ENCODE data around the gene GZMB.

DNA sequence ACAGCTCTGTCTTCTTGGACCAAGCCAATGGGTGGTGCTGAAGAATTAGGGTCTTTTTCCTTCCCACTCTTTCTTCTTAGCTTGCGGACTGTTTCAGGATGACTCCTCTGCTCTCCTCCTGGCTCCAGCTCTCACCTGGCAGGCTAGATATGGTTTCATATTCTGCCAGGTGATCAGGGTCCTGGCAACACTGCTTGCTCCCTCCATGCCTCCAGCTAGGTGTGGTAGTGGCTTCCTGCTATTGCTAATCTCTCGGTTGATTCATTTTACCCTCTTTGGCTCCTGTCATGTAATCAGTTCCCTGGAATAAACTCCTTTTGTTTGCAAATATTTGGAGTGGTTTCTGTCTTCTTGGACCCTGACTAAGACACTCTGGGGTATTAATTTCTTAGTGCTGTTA lies 20.2 kb downstream of the GZMB start:
- TF ChIP-seq, protein P1, sequence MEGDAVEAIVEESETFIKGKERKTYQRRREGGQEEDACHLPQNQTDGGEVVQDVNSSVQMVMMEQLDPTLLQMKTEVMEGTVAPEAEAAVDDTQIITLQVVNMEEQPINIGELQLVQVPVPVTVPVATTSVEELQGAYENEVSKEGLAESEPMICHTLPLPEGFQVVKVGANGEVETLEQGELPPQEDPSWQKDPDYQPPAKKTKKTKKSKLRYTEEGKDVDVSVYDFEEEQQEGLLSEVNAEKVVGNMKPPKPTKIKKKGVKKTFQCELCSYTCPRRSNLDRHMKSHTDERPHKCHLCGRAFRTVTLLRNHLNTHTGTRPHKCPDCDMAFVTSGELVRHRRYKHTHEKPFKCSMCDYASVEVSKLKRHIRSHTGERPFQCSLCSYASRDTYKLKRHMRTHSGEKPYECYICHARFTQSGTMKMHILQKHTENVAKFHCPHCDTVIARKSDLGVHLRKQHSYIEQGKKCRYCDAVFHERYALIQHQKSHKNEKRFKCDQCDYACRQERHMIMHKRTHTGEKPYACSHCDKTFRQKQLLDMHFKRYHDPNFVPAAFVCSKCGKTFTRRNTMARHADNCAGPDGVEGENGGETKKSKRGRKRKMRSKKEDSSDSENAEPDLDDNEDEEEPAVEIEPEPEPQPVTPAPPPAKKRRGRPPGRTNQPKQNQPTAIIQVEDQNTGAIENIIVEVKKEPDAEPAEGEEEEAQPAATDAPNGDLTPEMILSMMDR (conservative IDR thresholded peaks at IDR 0.05; ENCODE audit: low read length) = no peak
- no peak for TF ChIP-seq EZH2phosphoT487 (IDR thresholded peaks at IDR 0.05; ENCODE audit: borderline replicate concordance, low read depth, low read length)

Data from OCI-LY7 (cell line).